ENCODE data around the gene TNS4.

The TNS4 gene

DNA sequence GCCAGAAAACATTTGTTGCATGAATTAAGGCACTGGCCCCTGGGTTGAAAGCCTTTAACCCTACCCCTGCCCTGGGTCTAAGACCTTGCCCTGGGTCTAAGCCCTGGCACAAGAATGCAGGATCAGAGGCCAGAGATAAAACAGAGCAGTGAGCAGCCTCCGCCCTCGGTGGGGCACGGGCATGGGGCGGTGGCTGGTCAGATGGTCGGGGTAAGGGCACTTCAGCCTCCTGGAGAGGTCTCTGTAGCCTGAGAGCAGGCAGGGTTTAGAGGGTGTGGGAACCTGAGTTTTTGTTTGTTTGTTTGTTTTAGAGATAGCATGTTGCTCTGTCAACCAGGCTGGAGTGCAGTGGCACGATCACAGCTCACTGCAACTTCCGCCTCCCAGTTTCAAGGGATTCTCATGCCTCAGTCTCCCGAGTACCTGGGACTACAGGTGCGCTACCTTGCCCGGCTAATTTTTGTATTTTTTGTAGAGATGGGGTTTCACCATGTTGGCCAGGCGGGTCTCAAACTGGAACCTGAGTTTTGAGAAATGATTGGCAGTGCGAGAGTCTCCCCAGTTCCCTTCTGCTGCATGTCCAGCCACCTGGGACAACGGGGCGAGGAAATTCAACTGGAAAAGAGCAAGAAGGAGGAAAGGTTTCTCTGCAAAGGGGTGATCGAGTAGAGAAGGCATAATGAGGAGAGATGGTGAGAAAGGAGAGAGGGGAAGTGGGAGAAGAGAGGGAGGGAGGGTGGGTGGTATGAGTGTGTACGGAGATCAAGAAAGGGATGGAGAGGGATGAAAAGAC lies 27.7 kb downstream of the TNS4 start:
- ChIA-PET CTCF (no interaction called here), POLR2A (no interaction called here)
- no peak for DNase-seq (ENCODE audit: extremely low spot score)
- TF ChIP-seq BHLHE40 (IDR thresholded peaks at IDR 0.05; ENCODE audit: borderline replicate concordance) = no peak
- no peak for TF ChIP-seq FOXK2 (IDR thresholded peaks at IDR 0.05)
- no peak for TF ChIP-seq FOXM1 (IDR thresholded peaks at IDR 0.05; ENCODE audit: borderline replicate concordance)
- TF ChIP-seq NFRKB (IDR thresholded peaks at IDR 0.05) = no peak
- no peak for TF ChIP-seq TARDBP (IDR thresholded peaks at IDR 0.05)
- TF ChIP-seq LEF1 (IDR thresholded peaks at IDR 0.05; ENCODE audit: borderline replicate concordance) = no peak
- TF ChIP-seq SUZ12 (IDR thresholded peaks at IDR 0.05) = no peak
- TF ChIP-seq ARNT (IDR thresholded peaks at IDR 0.05) = no peak
- TF ChIP-seq, protein P1, sequence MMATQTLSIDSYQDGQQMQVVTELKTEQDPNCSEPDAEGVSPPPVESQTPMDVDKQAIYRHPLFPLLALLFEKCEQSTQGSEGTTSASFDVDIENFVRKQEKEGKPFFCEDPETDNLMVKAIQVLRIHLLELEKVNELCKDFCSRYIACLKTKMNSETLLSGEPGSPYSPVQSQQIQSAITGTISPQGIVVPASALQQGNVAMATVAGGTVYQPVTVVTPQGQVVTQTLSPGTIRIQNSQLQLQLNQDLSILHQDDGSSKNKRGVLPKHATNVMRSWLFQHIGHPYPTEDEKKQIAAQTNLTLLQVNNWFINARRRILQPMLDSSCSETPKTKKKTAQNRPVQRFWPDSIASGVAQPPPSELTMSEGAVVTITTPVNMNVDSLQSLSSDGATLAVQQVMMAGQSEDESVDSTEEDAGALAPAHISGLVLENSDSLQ (IDR thresholded peaks at IDR 0.05) = no peak
- TF ChIP-seq ELF4 (IDR thresholded peaks at IDR 0.05) = no peak
- no peak for TF ChIP-seq HDGF (IDR thresholded peaks at IDR 0.05; ENCODE audit: borderline replicate concordance)
- TF ChIP-seq SP1 (IDR thresholded peaks at IDR 0.05) = no peak
- TF ChIP-seq CTBP1 (IDR thresholded peaks at IDR 0.05; ENCODE audit: borderline replicate concordance) = no peak
- TF ChIP-seq ZNF384 (IDR thresholded peaks at IDR 0.05) = no peak
- no peak for TF ChIP-seq L3MBTL2 (conservative IDR thresholded peaks at IDR 0.05)
- TF ChIP-seq FOXA1 (IDR thresholded peaks at IDR 0.05) = no peak

DNA sequence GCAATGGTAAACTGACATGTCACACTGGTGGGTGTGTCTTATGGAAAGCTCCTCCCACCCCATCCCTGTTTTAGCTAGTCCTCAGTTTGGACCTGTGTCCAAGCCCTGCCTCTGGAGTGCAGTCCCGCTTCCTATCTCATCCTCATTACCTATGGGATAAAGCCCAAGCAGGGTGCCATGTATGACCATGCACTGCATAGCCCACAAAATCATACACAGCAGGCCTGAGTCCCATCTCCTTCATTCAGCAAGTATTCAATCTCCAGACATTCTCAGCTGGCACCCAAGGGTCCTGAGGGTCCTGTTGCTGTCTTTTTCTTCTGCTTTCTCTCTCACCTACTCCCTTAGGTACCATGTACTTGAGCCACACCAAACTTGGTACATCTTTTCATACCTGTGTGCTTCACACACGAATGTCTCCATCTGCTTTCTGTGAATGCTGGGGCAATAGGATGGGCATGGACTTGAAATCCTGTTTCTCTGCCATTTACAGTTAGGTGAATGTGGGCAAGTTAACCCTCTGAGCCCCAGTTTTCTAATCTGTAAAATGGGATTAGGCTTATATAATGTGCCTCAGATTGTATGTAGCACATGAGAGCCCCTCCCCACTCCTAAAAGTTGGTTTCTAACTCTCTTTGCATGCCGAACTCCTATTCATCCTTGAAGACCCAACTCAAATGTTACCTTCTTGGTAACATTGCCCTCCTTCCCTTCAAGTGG lies 28.5 kb downstream of the TNS4 start:
- ChIA-PET POLR2A (interaction anchor here (0.7 to 2.2 kb wide), 2 partner anchors 55 to 109 kb away, joined by 3 to 7 read pairs; partner anchors contain the start of gene TOP2A), CTCF (no interaction called here)
- DNase-seq (ENCODE audit: extremely low spot score) = no peak
- no peak for TF ChIP-seq ZNF384 (IDR thresholded peaks at IDR 0.05)
- no peak for TF ChIP-seq SP1 (IDR thresholded peaks at IDR 0.05)
- no peak for TF ChIP-seq CTBP1 (IDR thresholded peaks at IDR 0.05; ENCODE audit: borderline replicate concordance)
- TF ChIP-seq FOXA1 (IDR thresholded peaks at IDR 0.05) = no peak
- no peak for TF ChIP-seq L3MBTL2 (conservative IDR thresholded peaks at IDR 0.05)
- no peak for TF ChIP-seq FOXM1 (IDR thresholded peaks at IDR 0.05; ENCODE audit: borderline replicate concordance)
- TF ChIP-seq LEF1 (IDR thresholded peaks at IDR 0.05; ENCODE audit: borderline replicate concordance) = no peak

DNA sequence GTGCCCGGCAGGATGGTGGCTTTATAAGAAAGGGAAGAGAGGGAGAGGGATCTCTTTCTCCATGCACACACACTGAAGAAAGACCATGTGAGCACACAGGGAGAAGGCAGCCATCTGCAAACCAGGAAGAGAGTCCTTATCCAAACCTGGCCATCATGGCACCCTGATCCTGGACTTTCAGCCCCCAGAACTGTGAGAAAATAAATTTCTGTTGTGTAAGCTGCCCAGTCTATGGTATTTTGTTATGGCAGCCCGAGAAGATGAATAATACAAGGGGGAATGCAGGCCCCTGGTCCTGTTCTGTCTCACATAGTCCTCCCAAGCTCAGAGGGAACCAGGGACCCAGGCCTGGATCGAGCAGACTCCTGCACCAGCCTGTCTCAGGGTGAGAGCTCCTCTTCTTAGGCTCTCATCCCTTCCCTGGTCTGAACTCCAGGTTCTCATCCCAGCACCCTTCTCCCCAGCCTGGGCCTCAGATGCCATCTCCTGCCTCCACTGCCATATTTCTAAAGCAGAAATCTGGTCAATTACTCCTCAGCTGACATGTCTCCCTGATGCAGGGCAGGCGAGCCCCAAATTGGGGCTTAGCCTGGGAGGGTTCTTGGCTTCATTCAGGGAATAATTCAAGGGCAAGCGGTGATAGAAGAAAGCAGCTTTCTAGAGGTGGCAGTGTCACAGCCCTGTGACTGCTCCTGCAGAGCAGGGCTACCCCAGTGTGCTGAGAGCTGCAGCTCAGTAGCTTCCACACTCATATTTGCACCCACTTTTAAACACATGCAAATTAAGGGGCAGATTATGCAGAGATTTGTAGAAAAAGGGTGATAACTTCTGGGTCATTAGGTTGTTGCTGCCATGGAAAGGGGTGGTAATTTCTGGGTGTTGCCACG lies 29.3 kb downstream of the TNS4 start:
- CTCF ChIA-PET = no interaction called here
- no peak for DNase-seq (ENCODE audit: extremely low spot score)
- POLR2A ChIA-PET = interaction anchor here (0.7 to 2.2 kb wide), 2 partner anchors 55 to 110 kb away, joined by 3 to 7 read pairs; partner anchors contain the start of gene TOP2A
- no peak for TF ChIP-seq SP1 (IDR thresholded peaks at IDR 0.05)
- TF ChIP-seq, protein P1 (IDR thresholded peaks at IDR 0.05) = 0 out of 2 replicates have a peak, but pooled peaks have one; percentile 29

DNA sequence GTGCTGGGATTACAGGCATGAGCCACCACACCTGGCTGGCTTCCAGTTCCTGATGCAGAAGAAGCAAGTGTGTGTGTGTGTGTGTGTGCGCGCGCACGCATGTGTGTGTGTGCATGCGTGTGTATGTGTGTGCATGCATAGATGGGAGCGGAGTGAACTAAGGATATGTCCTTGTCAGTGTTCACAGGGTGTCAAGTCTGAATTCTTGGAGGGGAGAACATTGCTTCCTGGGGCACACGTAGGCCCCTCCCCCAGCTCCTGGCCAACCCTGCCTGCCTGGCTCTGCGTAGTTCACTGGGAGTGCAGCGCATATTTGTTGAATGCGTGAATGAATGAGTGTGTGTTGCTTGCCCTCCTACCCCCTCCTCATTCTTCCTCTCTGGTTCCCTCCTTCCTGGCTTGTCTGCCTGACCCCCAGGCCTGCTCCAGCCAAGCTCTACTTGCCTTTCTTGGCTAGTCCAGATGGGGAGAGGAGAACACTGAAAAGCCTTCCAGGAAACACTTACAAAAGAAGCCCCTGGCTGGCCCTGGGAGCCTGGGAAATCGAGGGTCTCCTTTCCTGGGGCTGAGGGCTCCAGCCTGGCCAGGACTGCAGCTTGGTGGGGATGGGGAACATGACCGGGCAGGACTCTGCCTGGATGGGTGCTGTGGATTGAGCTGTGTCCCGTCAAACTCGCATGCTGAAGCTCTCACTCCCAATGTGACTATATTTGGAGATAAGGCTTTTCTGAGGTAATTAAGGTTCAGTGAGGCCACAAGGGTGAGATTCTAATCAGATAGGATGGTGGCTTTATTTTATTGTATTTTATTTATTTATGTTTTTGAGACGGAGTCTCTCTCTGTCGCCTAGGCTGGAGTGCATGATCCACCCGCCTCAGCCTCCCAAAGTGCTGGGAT lies 30.2 kb downstream of the TNS4 start:
- POLR2A ChIA-PET = interaction anchor here (2.2 kb wide), 1 partner anchor 54 kb away, joined by 7 read pairs; the partner anchor contains the start of gene TOP2A
- CTCF ChIA-PET = no interaction called here
- DNase-seq (ENCODE audit: extremely low spot score) = no peak
- TF ChIP-seq SP1 (IDR thresholded peaks at IDR 0.05) = no peak

DNA sequence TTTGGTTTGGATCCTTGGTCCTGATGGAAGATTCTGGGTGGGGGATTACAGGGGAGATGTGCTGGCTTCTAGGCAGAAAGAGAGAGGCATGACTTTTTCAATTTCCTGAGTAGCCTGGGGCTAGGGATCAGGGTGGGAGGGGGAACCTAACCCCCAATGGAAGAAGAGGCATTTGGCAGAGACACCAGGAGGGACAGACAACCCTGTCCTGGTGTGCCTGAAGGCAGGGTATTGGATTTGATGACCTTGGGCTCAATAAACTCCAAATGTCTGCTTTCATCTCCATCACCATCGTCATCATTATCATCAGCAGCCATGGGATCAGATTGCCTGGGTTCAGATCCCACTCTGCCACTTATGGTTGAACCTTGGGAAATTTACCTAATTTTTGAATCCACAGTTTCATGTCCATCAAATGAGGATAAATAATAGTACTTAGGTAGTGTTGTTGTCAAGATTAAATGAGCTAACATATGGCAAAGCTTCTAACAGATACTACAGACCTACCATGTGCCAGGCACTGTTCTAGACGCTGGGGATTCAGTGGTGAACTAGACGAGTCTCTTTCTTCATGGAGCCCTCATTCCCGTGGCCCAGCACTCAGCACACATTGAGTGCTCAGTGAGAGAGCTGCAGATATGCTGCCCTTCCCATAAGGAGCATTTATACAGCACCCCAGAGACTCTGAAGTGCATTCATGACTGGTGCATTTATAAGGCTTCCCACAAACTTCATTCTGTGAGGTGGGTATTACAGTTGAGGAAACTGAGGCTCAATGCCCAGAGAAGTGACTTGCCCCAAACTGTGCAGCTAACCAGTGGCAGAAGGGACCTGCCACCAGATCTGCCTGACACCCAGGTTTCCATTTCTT lies 31.4 kb downstream of the TNS4 start:
- DNase-seq (ENCODE audit: extremely low spot score) = no peak
- CTCF ChIA-PET = interaction anchor here (0.7 kb wide), 1 partner anchor 11 kb away, joined by 5 read pairs; no protein-coding TSS in a partner anchor
- TF ChIP-seq L3MBTL2 (conservative IDR thresholded peaks at IDR 0.05) = no peak
- no peak for TF ChIP-seq HDGF (IDR thresholded peaks at IDR 0.05; ENCODE audit: borderline replicate concordance)
- no peak for TF ChIP-seq FOXM1 (IDR thresholded peaks at IDR 0.05; ENCODE audit: borderline replicate concordance)
- no peak for TF ChIP-seq ELF4 (IDR thresholded peaks at IDR 0.05)
- no peak for TF ChIP-seq TARDBP (IDR thresholded peaks at IDR 0.05)
- POLR2A ChIA-PET = no interaction called here
